Karpas-422 (cell line): Measurements from ENCODE around the gene HSPG2. TPM values are rescaled to one million over a fixed set of nuclear protein-coding genes. Genes with fewer than 3 reads are reported as not detected.
"Not testable (repeated sequence)": the region's sequence is repeated elsewhere in the genome, so short reads cannot be mapped to it uniquely, and the experiment has no call there.

Source experiments
- DNase-seq: peaks from one replicate; pipeline ENCODE4 v3.0.0-alpha.2; 2015
- H2AFZ ChIP-seq: fragments of 200-600 bp; sonication (generic); 2 replicates; pipeline ENCODE4 v1.6.1; 2014; ENCODE audit warnings: antibody characterized with exemption, low read length, mixed read lengths
- H3K27ac ChIP-seq: fragments of 200-600 bp; sonication (generic); 2 replicates; pipeline ENCODE4 v1.5.1; 2014; ENCODE audit warnings: mild to moderate bottlenecking, low read length, moderate library complexity
- H3K27me3 ChIP-seq: fragments of 200-600 bp; sonication (generic); 2 replicates; pipeline ENCODE4 v1.6.1; 2014; ENCODE audit warnings: low read length, mixed read lengths
- H3K36me3 ChIP-seq: fragments of 200-600 bp; sonication (generic); 2 replicates; pipeline ENCODE4 v1.6.1; 2014; ENCODE audit warnings: low read length, mixed read lengths; ENCODE audit not compliant: insufficient read depth
- H3K4me1 ChIP-seq: fragments of 200-600 bp; sonication (generic); 2 replicates; pipeline ENCODE4 v1.6.1; 2014; ENCODE audit warnings: mild to moderate bottlenecking, low read length, mixed read lengths
- H3K4me2 ChIP-seq: fragments of 200-600 bp; sonication (generic); 2 replicates; pipeline ENCODE4 v1.6.1; 2014; ENCODE audit warnings: low read length, low read depth, mild to moderate bottlenecking; ENCODE audit not compliant: poor library complexity, severe bottlenecking
- H3K4me3 ChIP-seq: fragments of 200-600 bp; sonication (generic); 2 replicates; pipeline ENCODE4 v1.5.1; 2014; ENCODE audit warnings: mild to moderate bottlenecking, antibody characterized with exemption, low read length, mixed read lengths
- H3K79me2 ChIP-seq: fragments of 200-600 bp; sonication (generic); 2 replicates; pipeline ENCODE4 v1.6.1; 2014; ENCODE audit warnings: mild to moderate bottlenecking, low read length, mixed read lengths
- H3K9ac ChIP-seq: fragments of 200-600 bp; sonication (generic); 2 replicates; pipeline ENCODE4 v1.6.0; 2014; ENCODE audit warnings: low read length
- H3K9me2 ChIP-seq: fragments of 200-600 bp; sonication (generic), shearing (Covaris generic); replicated peaks from 2 replicates; pipeline ENCODE4 v1.6.0; 2014; ENCODE audit warnings: mild to moderate bottlenecking, low read length, moderate library complexity; ENCODE audit not compliant: insufficient read depth
- H3K9me3 ChIP-seq: fragments of 300-700, 200-600 bp; sonication (generic); 2 replicates; pipeline ENCODE4 v1.6.1; 2014; ENCODE audit warnings: low read length, mixed read lengths
- H4K20me1 ChIP-seq: fragments of 200-600 bp; sonication (generic); 2 replicates; pipeline ENCODE4 v1.6.1; 2014; ENCODE audit warnings: mild to moderate bottlenecking, antibody characterized with exemption, low read length, low read depth; ENCODE audit not compliant: insufficient read depth
- total RNA-seq: library from RNA; depleted of rRNA; stranded (reverse); fragments of >200 nt; shearing (Covaris generic); gene quantifications from 2 replicates; pipeline ENCODE4 v1.2.3, GENCODE V29; 2014; ENCODE audit warnings: low replicate concordance

Gene HSPG2
- total RNA-seq, 1 experiment from 2014 or later, result not detected

DNA sequence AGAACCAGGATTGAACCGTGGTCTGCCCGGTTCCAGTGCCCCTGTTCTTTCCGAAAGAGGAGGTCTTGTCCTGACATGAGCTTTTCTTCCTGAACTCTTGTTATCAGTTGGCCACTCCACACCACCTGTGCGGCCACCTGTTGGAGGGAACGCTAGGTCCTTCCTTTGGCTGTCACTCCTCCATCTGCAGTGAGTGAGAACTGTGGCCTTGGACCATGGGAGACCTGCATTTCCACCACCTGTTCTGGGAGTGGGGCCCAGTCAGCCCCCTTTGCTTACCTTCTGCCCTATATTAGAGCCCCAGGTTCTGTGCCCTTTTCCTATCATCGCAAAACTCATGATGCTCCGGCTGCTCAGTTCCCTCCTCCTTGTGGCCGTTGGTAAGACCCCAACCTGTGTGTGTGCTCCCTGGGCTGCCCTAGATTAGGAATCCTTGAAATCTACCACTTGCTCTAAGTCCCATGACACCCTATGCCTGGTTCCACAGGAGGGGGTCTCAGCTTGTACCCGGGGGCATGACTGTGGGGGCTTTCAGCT, 39.7 kb upstream of the HSPG2 start, which contains the start of gene CELA3B:
Gene CELA3B (plus strand): TSS at position 320 of the 537 bp plus-strand sequence. CDS start 18 bp downstream, at position 338.
- not testable (repeated sequence) for H3K9me2 ChIP-seq, H2AFZ ChIP-seq, H3K9ac ChIP-seq, H3K27me3 ChIP-seq, DNase-seq, H3K9me3 ChIP-seq, H4K20me1 ChIP-seq, H3K4me1 ChIP-seq, H3K27ac ChIP-seq, H3K4me3 ChIP-seq, H3K36me3 ChIP-seq, H3K79me2 ChIP-seq, H3K4me2 ChIP-seq

DNA sequence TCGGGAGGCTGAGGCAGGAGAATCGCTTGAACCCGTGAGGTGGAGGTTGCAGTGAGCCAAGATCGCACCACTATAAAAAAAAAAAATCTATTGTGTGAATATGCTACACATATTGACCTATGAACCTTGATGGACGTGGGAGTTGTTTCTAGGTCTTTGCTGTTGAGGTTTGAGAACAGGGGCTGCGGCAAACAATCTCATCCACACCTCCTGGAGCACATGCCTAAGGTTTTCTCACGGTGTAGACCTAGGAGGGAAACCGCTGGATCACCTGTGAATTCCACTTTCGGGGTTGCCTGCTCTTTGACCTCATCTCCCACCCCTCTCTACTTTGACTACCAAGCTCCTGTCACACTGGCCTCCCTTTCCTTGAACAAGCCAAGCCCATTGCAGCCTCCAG, 38.2 kb upstream of the HSPG2 start:
- not testable (repeated sequence) for H3K9me3 ChIP-seq, H3K4me3 ChIP-seq, H3K9me2 ChIP-seq, H2AFZ ChIP-seq, H3K36me3 ChIP-seq, H3K4me1 ChIP-seq, H4K20me1 ChIP-seq, H3K27me3 ChIP-seq, H3K27ac ChIP-seq, H3K79me2 ChIP-seq, H3K4me2 ChIP-seq, DNase-seq, H3K9ac ChIP-seq

DNA sequence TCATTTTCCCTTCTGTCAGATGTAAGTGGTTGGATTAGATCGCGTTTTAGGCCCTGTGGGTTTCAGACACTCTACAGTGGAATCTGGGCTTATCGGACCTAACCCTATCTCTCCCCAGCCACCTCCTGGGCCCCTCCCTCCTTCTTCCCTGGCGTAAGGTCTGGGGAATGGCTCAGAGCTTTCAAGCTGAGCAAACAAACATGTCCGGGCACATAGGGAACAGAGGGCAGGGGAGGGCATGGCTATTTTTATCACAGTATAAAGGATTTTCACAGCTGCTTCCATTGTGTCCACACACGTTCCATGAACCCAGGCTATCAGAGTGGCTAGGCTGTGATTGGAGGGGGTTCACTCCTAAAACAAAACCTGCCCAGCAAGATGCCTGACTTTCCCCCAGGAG, 37.6 kb upstream of the HSPG2 start:
- H3K4me3 ChIP-seq, H3K36me3 ChIP-seq, H3K9me3 ChIP-seq, H3K9ac ChIP-seq, H3K27ac ChIP-seq, H3K27me3 ChIP-seq, H3K79me2 ChIP-seq, DNase-seq, H3K4me1 ChIP-seq, H3K9me2 ChIP-seq, H4K20me1 ChIP-seq, H3K4me2 ChIP-seq, H2AFZ ChIP-seq: not testable (repeated sequence)

DNA sequence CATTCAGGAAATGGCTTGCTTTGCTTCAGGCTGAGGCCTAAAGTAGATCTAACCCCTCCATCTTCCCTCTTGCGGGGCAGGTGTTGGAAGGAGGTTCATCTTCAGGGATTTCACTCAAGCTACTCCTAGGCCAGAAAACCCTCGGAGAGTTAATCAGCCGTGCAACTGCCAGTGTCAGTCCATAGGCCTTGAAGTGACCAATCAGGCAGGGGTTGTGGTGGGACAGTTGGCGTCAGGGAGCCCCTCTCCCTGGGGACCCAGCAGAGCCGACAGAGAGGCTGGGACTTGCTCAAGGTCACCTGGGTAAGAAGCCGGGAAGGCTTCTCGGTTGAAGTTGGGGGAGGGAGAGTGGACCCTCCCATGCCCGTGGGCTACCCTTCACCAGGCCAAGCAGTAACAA, 36.8 kb upstream of the HSPG2 start:
- not testable (repeated sequence) for H3K4me3 ChIP-seq, H3K9me3 ChIP-seq, H3K27ac ChIP-seq, H3K9ac ChIP-seq, H3K9me2 ChIP-seq, H3K79me2 ChIP-seq, H3K4me1 ChIP-seq, H4K20me1 ChIP-seq, H3K4me2 ChIP-seq, DNase-seq, H3K27me3 ChIP-seq, H2AFZ ChIP-seq, H3K36me3 ChIP-seq

DNA sequence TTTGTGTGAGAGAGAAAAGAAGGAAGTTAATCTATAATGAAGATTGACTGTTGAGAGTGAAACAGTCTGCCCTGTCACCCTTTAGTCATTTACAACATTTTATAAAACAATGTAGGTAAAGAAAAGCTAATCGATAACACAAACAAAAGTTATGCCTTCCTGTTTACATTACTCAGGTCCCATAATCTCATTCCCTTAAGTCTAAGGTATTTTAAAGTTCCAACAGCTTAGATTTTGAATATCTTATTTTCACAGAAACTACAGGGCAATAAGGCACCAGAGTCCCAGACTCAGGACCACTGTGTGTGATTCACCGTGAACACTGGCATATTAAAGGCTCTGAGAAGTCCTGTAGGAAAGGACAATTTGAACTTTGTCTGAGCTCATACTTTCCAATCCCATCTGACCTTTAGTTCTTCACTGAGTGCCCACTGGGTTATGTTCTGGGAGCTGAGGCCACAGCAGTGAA, 35.9 kb upstream of the HSPG2 start:
- H3K36me3 ChIP-seq, H3K4me3 ChIP-seq, H3K4me2 ChIP-seq, H3K79me2 ChIP-seq, H3K9me3 ChIP-seq, DNase-seq, H4K20me1 ChIP-seq, H3K9me2 ChIP-seq, H3K4me1 ChIP-seq, H3K27me3 ChIP-seq, H2AFZ ChIP-seq, H3K27ac ChIP-seq, H3K9ac ChIP-seq: not testable (repeated sequence)

- not testable (repeated sequence) for H3K9me2 ChIP-seq, H2AFZ ChIP-seq, H3K36me3 ChIP-seq, H3K9ac ChIP-seq, H3K4me1 ChIP-seq, DNase-seq, H3K27me3 ChIP-seq, H3K4me3 ChIP-seq, H3K9me3 ChIP-seq, H4K20me1 ChIP-seq, H3K79me2 ChIP-seq, H3K27ac ChIP-seq, H3K4me2 ChIP-seq
Measured at GRCh38 chr1:21970523-21970922, 33.4 kb upstream of the HSPG2 start.

DNA sequence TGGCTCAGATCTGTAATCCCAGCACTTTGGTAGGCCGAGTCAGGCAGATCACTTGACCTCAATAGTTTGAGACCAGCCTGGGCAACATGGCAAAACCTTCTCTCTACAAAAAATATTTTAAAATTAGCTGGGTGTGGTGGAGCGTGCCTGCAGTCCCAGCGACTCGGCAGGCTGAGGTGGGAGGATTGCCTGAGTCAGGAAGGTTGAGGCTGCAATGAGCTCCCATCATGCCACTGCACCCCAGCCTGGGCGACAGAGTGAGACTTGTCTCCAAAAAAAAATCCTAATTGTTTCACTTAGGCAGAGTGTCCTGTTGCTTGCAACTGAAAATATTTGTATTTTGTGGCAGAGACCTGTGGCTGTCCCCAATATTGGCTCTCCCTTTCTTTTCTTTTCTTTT, 32.0 kb upstream of the HSPG2 start:
- not testable (repeated sequence) for H4K20me1 ChIP-seq, H2AFZ ChIP-seq, H3K4me3 ChIP-seq, H3K4me2 ChIP-seq, H3K9ac ChIP-seq, H3K36me3 ChIP-seq, H3K9me3 ChIP-seq, H3K4me1 ChIP-seq, DNase-seq, H3K27me3 ChIP-seq, H3K79me2 ChIP-seq, H3K27ac ChIP-seq, H3K9me2 ChIP-seq

DNA sequence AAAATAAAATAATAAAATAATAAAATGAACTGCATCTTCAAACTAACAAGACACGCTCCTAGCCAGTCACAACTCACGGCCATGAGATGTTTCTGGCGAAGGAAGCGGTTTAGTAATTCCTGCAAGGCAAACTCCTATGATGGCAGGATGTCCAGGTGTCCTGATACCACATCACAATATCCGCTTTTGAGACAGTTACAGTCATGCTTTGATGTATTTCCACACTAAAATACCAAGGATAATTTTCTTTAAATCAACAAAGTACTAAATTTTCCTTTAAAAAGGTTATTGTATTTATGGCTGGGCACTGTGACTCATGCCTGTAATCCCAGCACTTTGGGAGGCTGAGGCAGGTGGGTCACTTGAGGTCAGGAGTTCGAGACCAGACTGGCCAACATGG, 30.1 kb upstream of the HSPG2 start:
- not testable (repeated sequence) for H3K4me2 ChIP-seq, H3K79me2 ChIP-seq, H3K36me3 ChIP-seq, H3K27ac ChIP-seq, DNase-seq, H2AFZ ChIP-seq, H3K27me3 ChIP-seq, H3K9me3 ChIP-seq, H3K4me3 ChIP-seq, H3K9me2 ChIP-seq, H4K20me1 ChIP-seq, H3K4me1 ChIP-seq, H3K9ac ChIP-seq
